NCI-H1436 (cell line): ENCODE data around the gene APOL2.
"Not testable (repeated sequence)": the region's sequence is repeated elsewhere in the genome, so short reads cannot be mapped to it uniquely, and the experiment has no call there.

Experiments
- DNase-seq: peaks from one replicate; lab custom pipeline; 2025; lab: John Stamatoyannopoulos, UW

Gene APOL2

GRCh38 chr22:36221799-36222751 is 17.3 kb downstream of the APOL2 start:
- no peak for DNase-seq

- no peak for DNase-seq
Observed at GRCh38 chr22:36220451-36220921, 18.8 kb downstream of the APOL2 start.

- no peak for DNase-seq
Observed at GRCh38 chr22:36218648-36219193, 20.6 kb downstream of the APOL2 start.

- no peak for DNase-seq
Observed at GRCh38 chr22:36215981-36216380, 23.3 kb downstream of the APOL2 start.

- no peak for DNase-seq
Observed at GRCh38 chr22:36213586-36213985, 25.7 kb downstream of the APOL2 start.

- no peak for DNase-seq
Observed at GRCh38 chr22:36212901-36213300, 26.4 kb downstream of the APOL2 start.

- no peak for DNase-seq
Observed at GRCh38 chr22:36211237-36211861, 28.0 kb downstream of the APOL2 start.

GRCh38 chr22:36210224-36210623 is 29.1 kb downstream of the APOL2 start:
- no peak for DNase-seq

GRCh38 chr22:36209488-36209908 is 29.8 kb downstream of the APOL2 start:
- DNase-seq, result not testable (repeated sequence)

GRCh38 chr22:36208914-36209313 is 30.4 kb downstream of the APOL2 start:
- DNase-seq, result no peak

- no peak for DNase-seq
Observed at GRCh38 chr22:36208162-36208765, 31.1 kb downstream of the APOL2 start.

GRCh38 chr22:36206255-36206654 is 33.1 kb downstream of the APOL2 start:
- no peak for DNase-seq

GRCh38 chr22:36205573-36205972 is 33.8 kb downstream of the APOL2 start:
- DNase-seq, result not testable (repeated sequence)

GRCh38 chr22:36204632-36205015 is 34.7 kb downstream of the APOL2 start:
- DNase-seq, result no peak

GRCh38 chr22:36204001-36204631 is 35.2 kb downstream of the APOL2 start:
- no peak for DNase-seq

- DNase-seq, result not testable (repeated sequence)
Observed at GRCh38 chr22:36203441-36203840, 35.9 kb downstream of the APOL2 start.

- not testable (repeated sequence) for DNase-seq
Observed at GRCh38 chr22:36202906-36203305, 36.4 kb downstream of the APOL2 start.

GRCh38 chr22:36201630-36202319 is 37.6 kb downstream of the APOL2 start, which contains the start of gene APOL4:
APOL4 (minus strand) TSS chr22:36201809; CDS start chr22:36201734, 75 bp downstream.
- DNase-seq, result no peak

GRCh38 chr22:36201025-36201424 is 38.3 kb downstream of the APOL2 start:
- not testable (repeated sequence) for DNase-seq

GRCh38 chr22:36199001-36199551 is 40.3 kb downstream of the APOL2 start:
- DNase-seq, result no peak

GRCh38 chr22:36198536-36198935 is 40.8 kb downstream of the APOL2 start:
- DNase-seq, result no peak
